ENCODE measurements around the gene RPP25L.

The RPP25L gene

DNA sequence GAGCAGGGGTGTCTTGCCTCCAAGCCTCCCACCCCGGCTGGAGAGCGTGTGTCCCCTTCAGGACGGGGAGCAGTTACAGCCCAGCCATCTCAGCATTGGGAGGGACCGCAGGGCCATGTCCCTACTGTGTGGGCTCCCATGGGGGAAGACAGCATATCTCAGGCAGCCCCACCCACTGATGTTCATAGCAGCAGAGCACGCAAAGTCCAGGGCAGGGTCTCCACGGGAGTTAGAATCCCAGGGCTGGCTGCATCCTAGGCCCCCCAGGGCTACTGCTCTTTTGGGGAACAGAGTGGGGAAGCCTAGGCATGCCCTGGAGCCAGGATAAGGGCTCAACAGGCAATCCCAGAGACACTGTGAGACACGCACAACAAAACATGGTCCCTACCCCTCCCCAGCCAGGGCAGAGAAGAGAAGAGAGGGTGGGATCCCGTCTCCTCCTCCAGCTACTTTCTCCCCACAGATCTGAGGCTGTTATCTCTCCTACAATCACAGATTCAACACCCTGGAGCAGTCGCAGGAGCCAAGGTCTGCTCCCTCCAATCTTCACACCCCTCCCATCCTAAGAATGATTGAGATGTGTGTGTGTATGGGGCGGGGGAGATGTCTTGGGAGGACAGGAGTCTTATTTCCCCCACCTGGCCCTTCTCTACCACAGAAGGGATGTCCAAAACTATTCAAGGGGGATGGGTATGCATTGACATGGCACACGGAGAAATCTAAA, 25.8 kb downstream of the RPP25L start:
- DNase-seq (ENCODE audit: low spot score) = no peak

DNA sequence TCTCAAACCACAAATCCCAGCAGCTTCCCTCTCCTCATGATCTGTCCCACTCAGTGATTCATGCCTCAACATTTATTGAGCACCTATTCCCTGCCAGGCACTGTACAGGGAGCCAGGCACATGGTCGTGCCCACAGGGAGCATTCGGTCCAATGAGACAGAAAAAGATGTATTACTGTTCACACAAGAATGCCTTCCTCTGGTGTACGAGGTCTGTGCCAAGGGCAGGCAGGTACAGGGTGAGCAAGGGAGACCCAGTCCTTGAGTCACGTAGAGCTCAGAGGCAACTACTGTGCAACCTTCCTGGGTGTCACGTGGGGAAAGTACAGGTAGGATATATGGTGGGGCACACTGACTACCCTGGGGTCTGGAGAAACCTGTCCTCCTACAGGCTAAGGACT, 26.9 kb downstream of the RPP25L start:
- DNase-seq (ENCODE audit: low spot score) = no peak

GRCh38 chr9:34582787-34583186, 29.1 kb downstream of the RPP25L start:
- no peak for DNase-seq (ENCODE audit: low spot score)

GRCh38 chr9:34581318-34581717, 30.6 kb downstream of the RPP25L start:
- no peak for DNase-seq (ENCODE audit: low spot score)

DNA sequence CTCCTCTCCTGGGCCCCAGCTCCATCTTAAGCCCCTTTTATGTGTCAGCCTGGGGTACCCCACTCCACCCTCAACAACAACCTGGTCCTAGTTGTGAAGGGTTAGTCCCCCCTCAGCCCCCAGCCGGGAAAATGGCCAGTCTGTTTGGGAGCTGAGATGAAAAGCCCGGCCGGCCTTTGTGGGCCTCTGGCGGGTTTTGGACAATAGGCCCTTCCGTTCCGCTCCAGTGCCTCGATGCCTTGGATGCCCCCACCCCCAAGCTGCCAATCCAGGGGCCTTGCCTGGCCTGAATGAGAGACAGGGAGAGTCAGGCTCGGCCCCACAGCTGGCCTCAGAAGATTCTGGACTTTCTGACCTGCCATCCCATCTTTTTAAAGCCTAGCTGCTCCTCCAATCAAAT, 31.5 kb downstream of the RPP25L start:
- DNase-seq (ENCODE audit: low spot score) = no peak

DNA sequence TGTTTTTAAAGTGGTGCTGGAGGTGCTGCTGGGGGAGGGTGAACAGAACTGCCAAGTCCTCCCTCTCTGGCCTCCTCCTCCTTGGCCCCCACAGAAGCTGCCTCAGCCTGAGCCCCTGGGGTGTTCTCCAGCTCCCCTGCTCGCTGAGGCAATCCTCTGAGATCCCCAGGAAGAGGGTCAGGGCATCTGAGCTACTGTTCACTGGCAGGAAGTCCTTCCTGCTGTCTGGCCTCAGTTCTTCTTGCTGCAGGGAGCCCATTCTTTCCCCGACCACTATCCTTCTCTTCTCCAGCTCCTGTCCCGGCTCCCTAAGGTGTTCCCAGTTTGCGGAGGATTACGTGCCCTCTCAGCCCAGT, 32.1 kb downstream of the RPP25L start:
- DNase-seq (ENCODE audit: low spot score) = no peak

- no peak for DNase-seq (ENCODE audit: low spot score)
Observed at GRCh38 chr9:34579104-34579807, 32.6 kb downstream of the RPP25L start.

DNA sequence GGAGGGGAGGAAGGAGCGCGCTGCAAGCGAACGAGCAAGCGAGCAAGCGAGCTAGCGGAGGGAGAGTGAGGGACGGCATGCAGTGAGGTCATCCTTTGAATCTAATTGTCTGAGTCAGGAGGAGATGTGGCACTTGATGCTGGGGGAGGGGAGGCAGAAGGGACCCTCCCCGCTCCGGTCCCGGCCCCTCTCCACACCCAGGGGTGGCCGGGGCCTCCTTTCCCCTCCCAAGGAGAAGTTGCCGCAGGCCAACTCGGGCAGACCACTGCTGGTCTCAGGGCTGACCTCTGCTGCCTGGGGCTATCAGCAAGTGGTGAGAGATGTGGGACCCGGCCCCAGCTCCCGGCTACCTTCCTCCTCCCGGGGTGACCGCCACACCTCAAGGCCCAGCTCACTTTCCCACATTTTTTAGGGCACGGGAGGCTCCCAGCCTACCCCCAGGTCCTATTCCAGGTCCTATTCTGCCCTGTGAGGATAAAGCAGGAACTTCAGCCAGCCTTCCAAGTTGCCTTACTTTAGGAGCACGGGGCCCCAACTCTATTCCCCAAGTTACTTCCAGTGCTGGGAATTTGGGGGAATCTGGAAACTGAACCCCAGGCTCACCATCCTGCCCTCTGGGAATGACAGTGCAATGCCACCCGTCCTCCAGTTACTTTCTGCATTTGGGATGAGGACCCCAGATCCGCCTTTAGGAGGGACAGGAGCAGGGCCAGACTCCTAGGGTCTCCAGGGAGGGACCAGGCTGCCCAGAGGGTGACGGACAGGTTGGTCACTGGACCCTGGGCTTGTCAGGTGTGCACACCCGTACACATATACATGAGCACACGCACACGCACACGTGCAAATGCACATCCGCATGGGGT, 33.4 kb downstream of the RPP25L start:
- DNase-seq (ENCODE audit: low spot score) = no peak

DNA sequence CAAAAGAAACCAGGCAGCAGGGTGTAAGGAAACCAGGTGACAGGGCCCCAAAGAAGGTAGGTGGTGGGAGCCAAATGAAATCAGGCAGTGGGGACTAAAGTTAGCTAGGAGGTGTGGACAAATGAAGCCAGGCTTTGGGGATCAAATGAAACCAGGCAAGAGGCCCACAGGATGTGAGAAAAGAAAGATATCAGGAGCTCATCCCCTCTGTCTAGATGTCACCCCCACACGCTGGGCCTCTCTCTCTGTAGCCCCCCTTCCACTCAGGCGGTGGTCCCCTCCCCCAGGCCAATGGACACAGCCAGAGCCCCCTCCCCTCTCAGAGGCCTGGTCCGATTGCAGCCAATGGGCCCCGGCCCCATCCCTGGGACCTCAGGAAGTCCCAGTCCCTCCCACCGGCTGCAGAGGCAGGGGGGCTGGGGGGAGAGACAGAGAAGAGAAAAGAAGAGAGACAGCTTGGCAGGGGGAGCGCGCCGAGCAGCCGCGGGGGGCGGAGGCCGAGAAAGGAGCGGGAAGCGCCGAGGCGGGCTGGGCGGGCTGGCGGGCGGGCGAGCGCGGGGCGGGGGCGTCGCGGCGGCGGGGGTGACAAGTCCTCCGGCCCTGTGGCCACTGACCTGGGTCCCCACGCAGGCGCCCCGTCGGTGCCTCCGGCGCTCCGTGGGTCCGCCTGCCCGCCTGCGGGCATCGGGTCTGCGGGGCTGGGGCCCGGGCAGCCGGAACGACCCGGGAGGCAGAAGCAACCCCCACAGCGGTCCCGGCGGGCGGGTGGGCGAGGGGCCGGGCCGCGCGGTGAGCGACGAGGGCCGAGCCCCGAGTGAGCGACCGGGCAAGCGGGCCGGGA, 34.3 kb downstream of the RPP25L start:
- DNase-seq (ENCODE audit: low spot score) = no peak

DNA sequence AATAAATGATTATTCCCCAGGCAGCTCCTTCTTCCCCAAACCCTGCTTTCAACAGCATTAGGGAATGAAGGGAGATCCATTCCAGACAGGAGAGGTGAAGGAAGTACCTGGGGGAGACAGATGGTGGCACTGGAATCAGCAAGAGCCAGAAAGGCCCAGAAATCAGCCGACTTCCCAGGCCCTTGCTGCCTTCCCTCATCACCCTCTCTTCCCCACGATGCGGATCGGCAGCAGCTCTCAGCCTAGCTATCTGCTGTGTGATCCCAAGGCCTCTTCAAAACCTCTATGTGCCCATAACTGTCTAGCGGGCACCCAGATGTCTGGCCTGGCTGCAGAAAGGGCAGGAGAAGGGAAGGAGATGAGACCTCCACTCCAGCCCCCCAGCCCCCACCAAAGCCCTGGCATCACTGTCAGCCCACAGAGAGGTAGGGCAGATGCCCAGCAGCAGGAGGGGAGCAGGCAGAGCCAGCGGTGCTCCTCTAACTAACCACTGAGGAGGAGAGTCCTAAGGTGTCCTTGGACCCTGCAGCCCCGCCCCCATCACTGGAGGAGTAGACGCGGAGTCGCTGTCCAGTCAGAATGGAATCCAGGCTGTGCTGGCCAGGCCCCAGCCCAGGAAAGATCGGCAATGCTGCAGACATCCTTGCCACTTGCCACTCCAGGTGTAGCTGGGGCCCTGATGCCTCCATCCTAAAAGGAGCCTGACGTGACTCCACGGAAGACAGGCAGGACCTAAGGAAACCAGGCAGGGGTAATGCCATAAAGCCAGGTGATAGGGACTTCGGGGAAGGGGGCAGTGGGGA, 35.1 kb downstream of the RPP25L start:
- no peak for DNase-seq (ENCODE audit: low spot score)

GRCh38 chr9:34575862-34576596, 35.9 kb downstream of the RPP25L start:
- no peak for DNase-seq (ENCODE audit: low spot score)

GRCh38 chr9:34575241-34575640, 36.7 kb downstream of the RPP25L start:
- no peak for DNase-seq (ENCODE audit: low spot score)

DNA sequence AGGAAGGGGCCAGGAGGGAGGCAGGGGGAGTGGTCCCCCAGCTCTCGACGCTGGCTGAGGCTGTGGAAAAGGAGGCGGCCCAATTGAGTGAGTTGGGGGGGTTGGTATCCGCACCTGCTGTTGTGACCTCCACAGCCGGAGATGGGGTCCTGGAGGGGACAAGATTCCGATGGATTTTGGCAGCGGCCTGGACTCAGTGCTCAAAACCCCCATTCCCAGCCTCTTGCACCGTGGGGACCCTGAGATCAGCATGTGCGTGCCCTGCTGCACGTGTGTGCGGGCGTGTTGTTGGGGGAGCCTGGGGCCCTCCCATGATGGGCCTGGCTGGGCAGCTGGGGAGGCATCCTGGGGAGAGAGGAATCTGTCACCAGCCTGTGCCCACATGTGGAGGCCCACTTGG, 37.3 kb downstream of the RPP25L start:
- no peak for DNase-seq (ENCODE audit: low spot score)

DNA sequence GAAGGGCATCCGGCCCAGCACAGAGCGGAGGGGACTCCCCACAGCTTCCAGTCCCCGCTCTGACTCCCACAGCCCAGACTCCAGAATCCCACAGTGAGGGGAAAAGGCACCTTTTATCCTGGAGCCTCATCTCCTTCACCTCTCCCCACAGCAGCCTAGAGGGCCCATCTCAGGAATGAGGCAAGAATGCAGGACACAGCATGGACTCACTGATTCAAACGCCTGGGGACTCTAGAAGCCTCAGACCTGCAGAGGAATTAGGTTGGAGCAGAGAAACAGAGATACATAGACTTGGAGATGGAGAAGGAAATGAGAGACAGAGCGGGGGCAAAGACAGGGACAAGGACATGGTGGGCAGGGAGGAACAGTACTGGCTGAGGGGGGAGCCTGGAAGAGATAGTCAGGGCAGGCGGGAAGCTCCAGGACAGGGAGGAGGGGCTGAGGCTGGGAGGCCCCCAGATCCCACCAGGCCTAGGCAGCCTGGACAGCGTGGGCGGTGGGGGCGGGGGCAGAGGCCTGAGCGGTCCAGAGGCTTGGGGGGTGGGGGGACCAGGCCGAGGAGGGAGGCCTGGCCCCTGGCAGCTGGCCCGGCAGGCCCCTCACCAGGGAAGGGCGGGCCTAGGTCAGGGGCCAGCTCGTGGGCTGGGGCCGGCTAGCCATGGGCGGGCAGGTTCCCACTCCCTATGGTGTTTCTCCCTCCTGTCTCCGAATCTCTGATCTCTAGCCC, 38.1 kb downstream of the RPP25L start:
- DNase-seq (ENCODE audit: low spot score) = no peak

- DNase-seq (ENCODE audit: low spot score) = no peak
Observed at GRCh38 chr9:34572628-34573027, 39.3 kb downstream of the RPP25L start.

DNA sequence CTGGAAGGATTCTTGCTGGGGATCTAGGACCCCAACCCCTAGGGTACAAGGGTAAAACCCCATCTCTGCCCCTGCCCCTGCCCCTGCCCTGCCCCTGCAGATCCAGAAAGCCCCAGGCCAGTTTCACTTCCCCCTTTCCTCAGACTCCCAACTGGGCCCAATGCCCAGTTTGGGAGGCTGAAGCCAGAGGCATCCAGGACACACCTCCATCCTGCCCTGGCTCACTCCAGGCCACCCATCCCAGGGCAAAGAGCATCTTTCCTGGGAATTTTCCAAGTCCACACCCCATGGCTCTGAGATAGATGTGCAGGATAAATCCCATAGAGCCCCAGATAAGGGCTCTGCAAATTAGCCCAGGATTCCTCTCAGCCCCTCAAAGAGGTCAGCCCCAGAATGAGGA, 39.8 kb downstream of the RPP25L start:
- DNase-seq (ENCODE audit: low spot score) = peak; percentile 66

DNA sequence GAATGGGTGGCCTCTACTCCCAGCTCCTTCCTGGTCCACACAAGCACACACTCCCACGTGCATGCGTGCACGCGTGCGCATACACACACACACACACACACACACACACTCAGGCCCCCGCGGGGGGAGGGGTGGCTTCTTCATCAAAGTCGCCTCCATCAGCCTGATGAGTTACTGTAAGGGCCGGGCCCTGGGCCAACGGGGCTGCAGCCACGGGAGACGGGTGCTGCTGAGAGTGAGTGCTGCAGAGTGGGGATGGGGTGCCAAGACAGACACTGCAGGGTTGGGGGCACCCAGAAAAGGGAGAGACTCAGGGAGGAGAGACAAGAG, 40.5 kb downstream of the RPP25L start:
- no peak for DNase-seq (ENCODE audit: low spot score)

- DNase-seq (ENCODE audit: low spot score) = no peak
Observed at GRCh38 chr9:34570809-34571480, 41.0 kb downstream of the RPP25L start.

GRCh38 chr9:34570376-34570775, 41.5 kb downstream of the RPP25L start:
- no peak for DNase-seq (ENCODE audit: low spot score)
